ENCODE data around the gene AOPEP. TPM values are rescaled to one million over a fixed set of nuclear protein-coding genes. Genes with fewer than 3 reads are reported as not detected.

AOPEP gene
- total RNA-seq, 2 experiments from 2014 or later: 6.9 to 7.0 TPM

- POLR2A ChIA-PET: no interaction called here
- no peaks in the 10 kb centered on the region for H3K27me3 ChIP-seq (ENCODE audit: control insufficient read depth in 1 of 2, insufficient read depth in 2 of 2, low read length in 2 of 2)
- intact Hi-C loops (cut with DNase I, micrococcal nuclease): loop anchor here in 1 of 2 experiments (10.0 kb wide), 1 partner anchor 1435 kb away; no protein-coding TSS in a partner anchor
Observed at GRCh38 chr9:94779693-94780290, 53.3 kb downstream of the AOPEP start.

GRCh38 chr9:94780516-94780950 lies 54.0 kb downstream of the AOPEP start:
- intact Hi-C loops (cut with DNase I, micrococcal nuclease): loop anchor here in 1 of 2 experiments (10.0 kb wide), 1 partner anchor 1434 kb away; no protein-coding TSS in a partner anchor

More at GRCh38 chr9:94779693-94780290, 53.3 kb downstream of the AOPEP start:
- H3K27ac ChIP-seq (ENCODE audit: low read depth in 1 of 2, low read length in 2 of 2): no peak overlapping the region
- Mint-ChIP-seq H3K27me3 (no peaks in the 10 kb centered on the region), H3K4me3 (no peak overlapping the region), H3K36me3 (ENCODE audit: low read depth) (no peaks in the 10 kb centered on the region), H3K4me1 (ENCODE audit: low read depth) (no peaks in the 10 kb centered on the region), H3K27ac (no peak overlapping the region), H3K9me3 (no peaks in the 10 kb centered on the region)
- CTCF ChIA-PET: no interaction called here
- H3K9me3 ChIP-seq (ENCODE audit: control insufficient read depth in 1 of 2, insufficient read depth in 1 of 2, low read length in 2 of 2): no peaks in the 10 kb centered on the region
- no peaks in the 10 kb centered on the region for H3K36me3 ChIP-seq (ENCODE audit: insufficient read depth, low read length)
- ATAC-seq (ENCODE audit: poor library complexity) (no peak), DNase-seq (no peak)
- H3K4me1 ChIP-seq (ENCODE audit: insufficient read depth, low read length): no peaks in the 10 kb centered on the region
- no peak overlapping the region for H3K4me3 ChIP-seq (ENCODE audit: low read length)
- no peak for TF ChIP-seq CTCF (IDR thresholded peaks at IDR 0.05)

GRCh38 chr9:94782355-94783101 lies 56.0 kb downstream of the AOPEP start:
- Histone ChIP-seq H3K36me3 (ENCODE audit: insufficient read depth, low read length) (no peaks in the 10 kb centered on the region), H3K4me3 (ENCODE audit: low read length) (no peak overlapping the region), H3K27me3 (ENCODE audit: control insufficient read depth in 1 of 2, insufficient read depth in 2 of 2, low read length in 2 of 2) (no peaks in the 10 kb centered on the region), H3K27ac (ENCODE audit: low read depth in 1 of 2, low read length in 2 of 2) (no peak overlapping the region), H3K9me3 (ENCODE audit: control insufficient read depth in 1 of 2, insufficient read depth in 1 of 2, low read length in 2 of 2) (no peaks in the 10 kb centered on the region), H3K4me1 (ENCODE audit: insufficient read depth, low read length) (peaks cover 3% of the 10 kb centered on the region)
- Mint-ChIP-seq H3K36me3 (ENCODE audit: low read depth) (no peaks in the 10 kb centered on the region), H3K27me3 (no peaks in the 10 kb centered on the region), H3K4me1 (ENCODE audit: low read depth) (peaks cover 9% of the 10 kb centered on the region), H3K4me3 (no peak overlapping the region), H3K9me3 (no peaks in the 10 kb centered on the region), H3K27ac (no peak overlapping the region)
- no peak for TF ChIP-seq CTCF (IDR thresholded peaks at IDR 0.05)
- ChIA-PET POLR2A (interaction anchor here (1.2 kb wide), 1 partner anchor 154 kb away, joined by 3 read pairs; no protein-coding TSS in a partner anchor), CTCF (interaction anchor here (1.1 kb wide), 1 partner anchor 348 kb away, joined by 3 read pairs; no protein-coding TSS in a partner anchor)
- ATAC-seq (ENCODE audit: poor library complexity) (no peak), DNase-seq (no peak)
- intact Hi-C loops (cut with DNase I, micrococcal nuclease): loop anchor here (1.0 to 10.0 kb wide), 4 partner anchors 136 to 1432 kb away; no protein-coding TSS in a partner anchor

More at GRCh38 chr9:94780516-94780950, 54.0 kb downstream of the AOPEP start:
- Mint-ChIP-seq H3K36me3 (ENCODE audit: low read depth) (no peaks in the 10 kb centered on the region), H3K27ac (no peak overlapping the region), H3K4me1 (ENCODE audit: low read depth) (no peaks in the 10 kb centered on the region), H3K27me3 (no peaks in the 10 kb centered on the region), H3K9me3 (no peaks in the 10 kb centered on the region), H3K4me3 (no peak overlapping the region)
- H3K27me3 ChIP-seq (ENCODE audit: control insufficient read depth in 1 of 2, insufficient read depth in 2 of 2, low read length in 2 of 2): no peaks in the 10 kb centered on the region
- no peak overlapping the region for H3K27ac ChIP-seq (ENCODE audit: low read depth in 1 of 2, low read length in 2 of 2)
- H3K4me1 ChIP-seq (ENCODE audit: insufficient read depth, low read length): no peaks in the 10 kb centered on the region
- ChIA-PET CTCF (no interaction called here), POLR2A (interaction anchor here (1.3 kb wide), 1 partner anchor 81 kb away, joined by 4 read pairs; no protein-coding TSS in a partner anchor)
- H3K9me3 ChIP-seq (ENCODE audit: control insufficient read depth in 1 of 2, insufficient read depth in 1 of 2, low read length in 2 of 2): no peaks in the 10 kb centered on the region
- H3K36me3 ChIP-seq (ENCODE audit: insufficient read depth, low read length): no peaks in the 10 kb centered on the region
- no peak for ATAC-seq (ENCODE audit: poor library complexity)
- no peak for DNase-seq
- TF ChIP-seq CTCF (IDR thresholded peaks at IDR 0.05): no peak
- H3K4me3 ChIP-seq (ENCODE audit: low read length): no peak overlapping the region

Data from CD4-positive, alpha-beta T cell (primary cell).